ENCODE data around the gene CCDC82.

The CCDC82 gene

DNA sequence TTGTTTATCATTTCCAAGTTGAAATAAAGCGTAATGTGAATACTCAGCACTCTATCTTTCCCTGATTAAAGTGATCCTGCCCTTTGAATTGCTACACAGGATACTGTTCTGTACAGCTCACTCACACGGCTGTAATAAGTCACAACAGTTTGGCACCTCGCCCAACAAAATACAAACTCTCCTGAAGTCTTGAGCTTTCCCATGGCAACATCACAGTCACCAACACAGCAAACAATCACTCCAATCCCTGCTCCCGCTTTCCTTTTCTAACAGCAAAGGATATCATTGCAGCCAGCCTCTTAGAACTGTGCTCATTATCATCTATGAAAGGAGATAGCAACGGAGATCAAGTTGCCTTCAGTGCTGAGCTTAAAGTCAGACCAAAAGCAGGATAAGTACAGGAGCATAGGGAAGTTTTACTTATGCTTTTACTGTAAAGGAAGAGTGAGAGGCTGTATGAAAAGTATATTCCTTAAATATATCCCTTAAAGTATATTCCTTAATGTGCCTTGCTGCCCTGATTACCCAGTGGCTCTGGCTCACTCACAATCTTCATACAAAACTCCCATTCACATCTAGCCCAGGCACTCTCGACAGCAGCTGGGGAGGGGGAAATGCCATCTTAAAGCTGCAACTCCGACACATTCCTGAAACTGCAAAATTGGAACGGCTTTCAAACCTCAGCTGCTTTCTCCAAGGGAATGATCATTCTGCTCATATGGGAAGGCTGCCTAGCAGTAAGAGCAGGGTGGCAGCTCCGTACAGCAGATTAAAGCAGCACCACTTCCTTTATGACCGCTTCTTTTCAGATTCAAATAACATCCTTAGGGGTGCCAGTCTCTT is 82.6 kb downstream of the CCDC82 start:
- no peak for DNase-seq (ENCODE audit: low read depth in 2 of 2)

- no peak for DNase-seq (ENCODE audit: low read depth in 2 of 2)
Observed at GRCh38 chr11:96306600-96306932, 83.1 kb downstream of the CCDC82 start.

DNA sequence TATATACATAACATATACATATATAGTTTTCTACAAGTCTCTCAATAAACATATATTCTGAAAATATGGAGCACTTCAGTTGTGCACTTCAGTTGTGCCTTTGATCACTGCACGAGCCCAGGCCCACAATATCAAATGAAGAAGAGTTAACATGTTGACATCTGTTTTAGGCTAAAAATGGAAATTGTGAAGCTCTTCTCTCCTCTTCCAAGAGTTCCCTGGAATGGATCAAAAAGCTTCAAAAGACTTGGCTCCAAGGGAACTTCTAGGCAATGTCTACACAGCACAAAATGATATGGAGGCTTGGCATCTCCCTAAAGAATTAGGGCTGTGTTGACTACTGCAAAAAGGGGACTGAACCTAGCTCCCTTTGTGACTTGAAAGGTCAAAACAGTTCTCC is 83.6 kb downstream of the CCDC82 start:
- no peak for DNase-seq (ENCODE audit: low read depth in 2 of 2)

DNA sequence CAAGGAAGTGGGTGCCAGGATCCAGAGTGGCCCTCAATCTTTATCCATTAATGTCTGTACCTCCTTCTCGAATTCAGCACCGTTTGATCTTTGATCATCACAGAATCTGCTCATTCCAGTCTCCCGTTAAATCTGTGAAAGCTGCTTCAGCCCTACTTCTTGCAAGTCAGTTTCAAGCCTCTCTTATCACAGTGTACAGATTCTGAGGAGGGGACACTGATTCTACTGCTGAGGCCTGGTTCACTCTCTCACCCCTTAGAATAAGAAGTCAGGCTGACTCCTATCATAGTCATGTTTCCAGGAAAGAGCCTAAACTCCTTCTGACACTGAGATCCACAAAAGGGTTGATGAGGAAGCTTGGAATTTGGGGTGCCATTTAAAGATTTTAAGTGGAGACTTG is 85.7 kb downstream of the CCDC82 start:
- DNase-seq (ENCODE audit: low read depth in 2 of 2) = no peak

- no peak for DNase-seq (ENCODE audit: low read depth in 2 of 2)
Observed at GRCh38 chr11:96303064-96303463, 86.6 kb downstream of the CCDC82 start.

Measured in stimulated activated CD4-positive, alpha-beta T cell treated with anti-CD3 and anti-CD28 coated beads, Interleukin-12 subunit alpha, Interleukin-12 subunit beta, amount 100 ng/mL, for 24 hours (primary cell).